HepG2 (cell line): ENCODE results near the gene ADAMTS16. TPM values are rescaled to one million over a fixed set of nuclear protein-coding genes. Genes with fewer than 3 reads are reported as not detected.

ENCODE experiments used
- ATAC-seq: fragments of 200-7000 bp; cut with Tn5 transposase; 3 replicates; pipeline ENCODE4 v1.9.1; 2020; ENCODE audit warnings: mild to moderate bottlenecking, moderate library complexity
- BruUV-seq: library from RNA; stranded (reverse); fragments of 400-500 nt; replicated peaks from 2 replicates; lab custom pipeline; 2021; lab: Mats Ljungman, UMichigan
- CTCF ChIA-PET: fragments of 300-600 bp; formaldehyde crosslinking; extraction: SDS; loops from one replicate; lab custom pipeline; 2021; ENCODE audit warnings: low total read pairs, inconsistent platforms, low intra/inter-chr PET ratio; lab: Yijun Ruan, JAX
- POLR2A ChIA-PET: fragments of 350-600 bp; sonication (Branson Sonifier 250); formaldehyde crosslinking; loops from one replicate; lab custom pipeline; 2020; ENCODE audit warnings: antibody characterized with exemption, inconsistent platforms; lab: Yijun Ruan, JAX
- DNase-seq: peaks from one replicate; pipeline ENCODE4 v3.0.0-alpha.2; 2015; ENCODE audit warnings: low spot score
- FAIRE-seq: peaks from 3 replicates; lab custom pipeline; 2011; peaks lifted over from hg19 to GRCh38; lab: Jason Lieb, UNC
- H2AFZ ChIP-seq: one replicate; pipeline ENCODE4 v1.6.1; 2011; ENCODE audit warnings: low read length, inconsistent platforms
- H3K27ac ChIP-seq: fragments of 300-600 bp; 3 replicates; pipeline ENCODE4 v1.8.0; 2011; ENCODE audit warnings: mixed run types, mild to moderate bottlenecking, mixed read lengths, low read length, inconsistent platforms; ENCODE audit not compliant: insufficient read depth; ENCODE audit errors: extremely low read length
- H3K27me3 ChIP-seq, 2 experiments: fragments of 200-600 bp in 1 of 2; 2 replicates in 1 of 2; 3 replicates in 1 of 2; pipeline versions ENCODE4 v1.6.0 to v1.8.0; 2011; ENCODE audit warnings: low read length in 2 of 2, mild to moderate bottlenecking in 2 of 2, moderate library complexity in 2 of 2, inconsistent platforms in 1 of 2; ENCODE audit not compliant: insufficient read depth in 2 of 2, control insufficient read depth in 1 of 2
- H3K36me3 ChIP-seq, 2 experiments: fragments of 200-600 bp in 1 of 2; replicated peaks in 1 of 2; 2 replicates in 1 of 2; 3 replicates in 1 of 2; pipeline versions ENCODE4 v1.5.1 to v1.8.0; 2011; ENCODE audit warnings: low read length in 2 of 2, inconsistent platforms in 1 of 2; ENCODE audit not compliant: insufficient read depth in 2 of 2, control insufficient read depth in 1 of 2
- H3K4me1 ChIP-seq: 2 replicates; pipeline ENCODE4 v1.5.1; 2012; ENCODE audit warnings: low read length, inconsistent platforms; ENCODE audit not compliant: insufficient read depth
- H3K4me2 ChIP-seq: 2 replicates; pipeline ENCODE4 v1.6.0; 2011; ENCODE audit warnings: low read depth, low read length, inconsistent platforms
- H3K4me3 ChIP-seq, 3 experiments: fragments of 200-600 bp in 1 of 3; sonication (generic), shearing (Covaris generic) in 1 of 3; replicated peaks in 1 of 3; 2 replicates each; pipeline ENCODE4 v1.5.1; 2011 to 2016; ENCODE audit warnings: low read length in 3 of 3, inconsistent platforms in 2 of 3, low read depth in 2 of 3, mild to moderate bottlenecking in 2 of 3, control low read depth in 1 of 3, mixed read lengths in 1 of 3; ENCODE audit not compliant: insufficient read depth in 1 of 3
- H3K79me2 ChIP-seq: one replicate; pipeline ENCODE4 v1.6.1; 2011; ENCODE audit warnings: low read length, inconsistent platforms; ENCODE audit not compliant: insufficient read depth
- H3K9ac ChIP-seq: 2 replicates; pipeline ENCODE4 v1.6.0; 2011; ENCODE audit warnings: mild to moderate bottlenecking, low read depth, low read length, inconsistent platforms; ENCODE audit not compliant: insufficient read depth
- H3K9me3 ChIP-seq: 2 replicates; pipeline ENCODE4 v1.5.1; 2012; ENCODE audit warnings: mild to moderate bottlenecking, low read length
- H4K20me1 ChIP-seq: 2 replicates; pipeline ENCODE4 v1.6.0; 2011; ENCODE audit warnings: inconsistent platforms, mild to moderate bottlenecking, low read length, moderate library complexity; ENCODE audit not compliant: insufficient read depth
- ASH2L ChIP-seq: fragments of 300-600, 200-600 bp; sonication (generic); IDR thresholded peaks from 2 replicates; pipeline ENCODE4 v1.7.0; 2017; ENCODE audit warnings: low read depth, mild to moderate bottlenecking, moderate library complexity, mixed read lengths, low read length; ENCODE audit not compliant: insufficient read length
- JARID2 ChIP-seq: sonication (generic); formaldehyde crosslinking; IDR thresholded peaks from 2 replicates; pipeline ENCODE4 v1.8.1; 2023; ENCODE audit warnings: missing genetic modification reagents, inconsistent platforms; ENCODE audit not compliant: insufficient replicate concordance
- MBNL3 ChIP-seq: fragments of 250-450 bp; sonication (Bioruptor Pico); conservative IDR thresholded peaks from 2 replicates; pipeline ENCODE4 v1.8.0; 2022; ENCODE audit warnings: mild to moderate bottlenecking, inconsistent platforms
- MYNN ChIP-seq: sonication (generic); formaldehyde crosslinking; IDR thresholded peaks from 2 replicates; pipeline ENCODE4 v1.4.0; 2020; ENCODE audit warnings: mild to moderate bottlenecking, low read depth, missing genetic modification reagents
- NFKB2 ChIP-seq: sonication (generic); formaldehyde crosslinking; IDR thresholded peaks from 2 replicates; pipeline ENCODE4 v1.4.0; 2020; ENCODE audit warnings: missing genetic modification reagents, borderline replicate concordance
- RFX3 ChIP-seq: IDR thresholded peaks from 2 replicates; pipeline ENCODE4 v1.6.1; 2016; ENCODE audit warnings: missing biosample characterization, missing genetic modification reagents
- SKI ChIP-seq: fragments of 450-650 bp; IDR thresholded peaks from one replicate; pipeline ENCODE4 v1.6.1; 2018; ENCODE audit warnings: mild to moderate bottlenecking; ENCODE audit not compliant: partially characterized antibody
- ZNF326 ChIP-seq: sonication (generic); formaldehyde crosslinking; IDR thresholded peaks from 2 replicates; pipeline ENCODE4 v1.4.0; 2020; ENCODE audit warnings: missing genetic modification reagents, borderline replicate concordance
- ZNF550 ChIP-seq: sonication (generic); formaldehyde crosslinking; IDR thresholded peaks from 2 replicates; pipeline ENCODE4 v1.4.0; 2020; ENCODE audit warnings: mild to moderate bottlenecking, missing genetic modification reagents, borderline replicate concordance
- ZNF746 ChIP-seq: sonication (generic); formaldehyde crosslinking; IDR thresholded peaks from 2 replicates; pipeline ENCODE4 v1.8.0; 2022; ENCODE audit warnings: mild to moderate bottlenecking, missing genetic modification reagents
- ZSCAN20 ChIP-seq: sonication (generic); formaldehyde crosslinking; IDR thresholded peaks from 2 replicates; pipeline ENCODE4 v1.4.0; 2020; ENCODE audit warnings: missing genetic modification reagents, mild to moderate bottlenecking, borderline replicate concordance
- WGBS: methylation state at CpG from one replicate; pipeline ENCODE4 v1.1.6; 2017; ENCODE audit warnings: low lambda C conversion rate; 5-methylcytosine and 5-hydroxymethylcytosine counted together
- in situ Hi-C: cut with HindIII; loops from 2 replicates; pipeline ENCODE4 v1.10.0; 2017; ENCODE audit warnings: low pct_unique_long_range_greater_than_20kb; ENCODE audit not compliant: extremely low pct_ligation_motif_present
- intact Hi-C: fragments of 100-400 bp; cut with micrococcal nuclease; formaldehyde crosslinking; loops from one replicate; pipeline ENCODE4 v1.10.0; 2022; ENCODE audit not compliant: unreplicated experiment
- polyA plus RNA-seq, 8 experiments: library from polyadenylated mRNA; depleted of rRNA in 3 of 8; stranded (reverse) in 7 of 8; unstranded in 1 of 8; fragments of >200 nt; fragmentation: Illumina TruSeq in 4 of 8; extraction: Trizol in 4 of 8; gene quantifications; 2 replicates each; pipeline versions ENCODE4 v1.2.1 to v1.2.3, GENCODE V29; 2011 to 2016; ENCODE audit warnings: low read depth in 4 of 8, missing spikeins in 1 of 8, mixed read lengths in 1 of 8; ENCODE audit not compliant: insufficient read depth in 1 of 8
- total RNA-seq, 5 experiments: library from RNA; depleted of rRNA; stranded (reverse); fragments of >200 nt; fragmentation: Illumina TruSeq; extraction: Trizol; gene quantifications; 2 replicates each; pipeline ENCODE4 v1.2.3, GENCODE V29; 2016; ENCODE audit warnings: low read depth in 1 of 5
- TF ChIP-seq, protein P1 (sequence below): sonication (generic); formaldehyde crosslinking; IDR thresholded peaks from 2 replicates; pipeline ENCODE4 v1.8.0; 2022; ENCODE audit warnings: mild to moderate bottlenecking, missing genetic modification reagents, borderline replicate concordance
- TF ChIP-seq, protein P2 (sequence below): IDR thresholded peaks from 2 replicates; pipeline ENCODE4 v1.6.1; 2016; ENCODE audit warnings: missing biosample characterization, missing genetic modification reagents, low read depth
- TF ChIP-seq, protein P3 (sequence below): sonication (generic); formaldehyde crosslinking; IDR thresholded peaks from 2 replicates; pipeline ENCODE4 v1.4.0; 2020; ENCODE audit warnings: missing genetic modification reagents
- TF ChIP-seq, protein P4 (sequence below): sonication (generic); formaldehyde crosslinking; IDR thresholded peaks from 2 replicates; pipeline ENCODE4 v1.9.0; 2021; ENCODE audit warnings: missing genetic modification reagents, borderline replicate concordance
- TF ChIP-seq, protein P5 (sequence below): sonication (generic); formaldehyde crosslinking; IDR thresholded peaks from 2 replicates; pipeline ENCODE4 v1.5.0; 2020; ENCODE audit warnings: mild to moderate bottlenecking, missing genetic modification reagents

The ADAMTS16 gene
- total and polyA plus RNA-seq, 2 of the 13 experiments (the other 11 are each of a cell fraction or from before 2014, with no cell fraction given), result 0.02 to 0.03 TPM

DNA sequence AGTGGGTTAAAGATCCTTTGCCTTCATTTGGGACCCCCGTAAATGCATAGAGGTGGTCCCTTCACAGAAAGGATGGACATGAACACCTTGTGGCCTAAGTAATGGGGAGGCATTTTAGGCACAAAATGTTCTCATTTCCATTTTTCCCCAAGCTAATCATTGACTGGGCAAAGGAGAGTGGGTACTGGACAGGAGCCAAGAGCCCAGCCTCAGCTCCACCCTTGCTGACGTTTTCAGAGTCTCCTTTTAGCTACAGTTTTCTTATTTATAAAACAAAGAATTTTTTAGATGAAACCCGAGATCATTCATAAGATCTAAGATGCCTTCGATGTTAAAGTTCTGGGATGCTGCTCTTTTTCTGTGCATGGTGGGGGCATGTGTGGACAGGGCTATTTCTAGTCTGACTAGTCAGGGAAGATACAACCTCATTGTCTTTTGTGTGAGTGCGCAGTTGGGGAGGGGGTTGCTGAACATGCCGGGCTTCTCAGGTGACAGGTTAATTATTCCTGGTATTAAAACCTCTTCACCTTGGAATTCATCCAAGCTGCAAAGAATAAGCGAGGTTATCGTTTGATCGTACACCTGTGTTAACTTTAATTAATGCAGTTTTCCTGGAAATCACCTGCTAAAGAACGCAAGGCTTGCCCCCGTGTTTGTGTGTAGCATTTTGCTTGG is 48.4 kb downstream of the ADAMTS16 start (continued):
- TF ChIP-seq, protein P1, sequence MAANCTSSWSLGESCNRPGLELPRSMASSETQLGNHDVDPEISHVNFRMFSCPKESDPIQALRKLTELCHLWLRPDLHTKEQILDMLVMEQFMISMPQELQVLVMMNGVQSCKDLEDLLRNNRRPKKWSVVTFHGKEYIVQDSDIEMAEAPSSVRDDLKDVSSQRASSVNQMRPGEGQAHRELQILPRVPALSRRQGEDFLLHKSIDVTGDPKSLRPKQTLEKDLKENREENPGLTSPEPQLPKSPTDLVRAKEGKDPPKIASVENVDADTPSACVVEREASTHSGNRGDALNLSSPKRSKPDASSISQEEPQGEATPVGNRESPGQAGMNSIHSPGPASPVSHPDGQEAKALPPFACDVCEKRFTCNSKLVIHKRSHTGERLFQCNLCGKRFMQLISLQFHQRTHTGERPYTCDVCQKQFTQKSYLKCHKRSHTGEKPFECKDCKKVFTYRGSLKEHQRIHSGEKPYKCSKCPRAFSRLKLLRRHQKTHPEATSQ (CRISPR knock-in tag), result no peak
- TF ChIP-seq ZSCAN20 (no peak), ZNF550 (CRISPR knock-in tag) (no peak)
- TF ChIP-seq, protein P2, sequence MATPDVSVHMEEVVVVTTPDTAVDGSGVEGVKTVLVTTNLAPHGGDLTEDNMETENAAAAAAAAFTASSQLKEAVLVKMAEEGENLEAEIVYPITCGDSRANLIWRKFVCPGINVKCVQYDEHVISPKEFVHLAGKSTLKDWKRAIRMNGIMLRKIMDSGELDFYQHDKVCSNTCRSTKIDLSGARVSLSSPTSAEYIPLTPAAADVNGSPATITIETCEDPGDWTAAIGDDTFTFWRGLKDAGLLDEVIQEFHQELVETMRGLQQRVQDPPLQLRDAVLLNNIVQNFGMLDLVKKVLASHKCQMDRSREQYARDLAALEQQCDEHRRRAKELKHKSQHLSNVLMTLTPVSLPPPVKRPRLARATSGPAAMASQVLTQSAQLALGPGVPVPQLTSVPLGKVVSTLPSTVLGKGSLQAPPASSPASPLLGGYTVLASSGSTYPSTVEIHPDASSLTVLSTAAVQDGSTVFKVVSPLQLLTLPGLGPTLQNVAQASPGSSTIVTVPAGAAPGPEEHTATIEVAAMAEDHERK (CRISPR knock-in tag), result no peak

DNA sequence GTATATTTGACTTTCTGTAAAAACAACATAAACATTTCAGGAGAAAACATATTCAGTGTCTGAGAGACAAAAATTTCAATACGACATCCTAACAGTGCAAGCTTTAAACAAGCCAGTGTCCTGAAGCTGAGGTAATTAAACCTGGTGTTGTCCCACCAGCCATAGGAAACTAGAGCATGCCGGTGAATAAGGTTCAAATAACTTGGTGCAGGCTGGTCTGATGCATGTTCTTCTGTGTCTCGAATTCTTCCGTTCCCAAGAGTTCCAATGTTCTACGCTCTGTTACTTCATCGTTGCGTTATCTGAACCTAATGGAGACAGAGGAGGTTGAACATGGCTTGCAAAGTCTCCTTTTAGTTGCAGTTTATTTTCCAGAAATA is 48.9 kb downstream of the ADAMTS16 start:
- no peak for FAIRE-seq
- DNase-seq, result no peak
- ChIA-PET CTCF (no interaction called here), POLR2A (no interaction called here)
- 80% methylated on average over 7 of the region's 7 CpGs for WGBS
- Histone ChIP-seq H2AFZ (no peak overlapping the region), H3K9ac (no peak overlapping the region), H3K4me3 (no peak overlapping the region), H3K36me3 (no peaks in the 10 kb centered on the region), H3K4me2 (no peak overlapping the region), H3K79me2 (no peaks in the 10 kb centered on the region), H4K20me1 (no peaks in the 10 kb centered on the region), H3K4me1 (no peaks in the 10 kb centered on the region), H3K27ac (no peak overlapping the region), H3K9me3 (no peaks in the 10 kb centered on the region), H3K27me3 (no peaks in the 10 kb centered on the region; a peak in 2 of 5 replicates)
- ATAC-seq, result no peak
- in situ Hi-C loops, result no loop called here
- intact Hi-C loops, result no loop called here
- BruUV-seq, result no TSS peak
- TF ChIP-seq MYNN (CRISPR knock-in tag), result no peak
- no peak for TF ChIP-seq NFKB2 (CRISPR knock-in tag)
- TF ChIP-seq, protein P3, sequence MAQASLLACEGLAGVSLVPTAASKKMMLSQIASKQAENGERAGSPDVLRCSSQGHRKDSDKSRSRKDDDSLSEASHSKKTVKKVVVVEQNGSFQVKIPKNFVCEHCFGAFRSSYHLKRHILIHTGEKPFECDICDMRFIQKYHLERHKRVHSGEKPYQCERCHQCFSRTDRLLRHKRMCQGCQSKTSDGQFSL (CRISPR knock-in tag), result no peak
- TF ChIP-seq, protein P4, sequence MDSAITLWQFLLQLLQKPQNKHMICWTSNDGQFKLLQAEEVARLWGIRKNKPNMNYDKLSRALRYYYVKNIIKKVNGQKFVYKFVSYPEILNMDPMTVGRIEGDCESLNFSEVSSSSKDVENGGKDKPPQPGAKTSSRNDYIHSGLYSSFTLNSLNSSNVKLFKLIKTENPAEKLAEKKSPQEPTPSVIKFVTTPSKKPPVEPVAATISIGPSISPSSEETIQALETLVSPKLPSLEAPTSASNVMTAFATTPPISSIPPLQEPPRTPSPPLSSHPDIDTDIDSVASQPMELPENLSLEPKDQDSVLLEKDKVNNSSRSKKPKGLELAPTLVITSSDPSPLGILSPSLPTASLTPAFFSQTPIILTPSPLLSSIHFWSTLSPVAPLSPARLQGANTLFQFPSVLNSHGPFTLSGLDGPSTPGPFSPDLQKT (CRISPR knock-in tag), result no peak
- no peak for TF ChIP-seq SKI
- no peak for TF ChIP-seq MBNL3
- TF ChIP-seq, protein P5, sequence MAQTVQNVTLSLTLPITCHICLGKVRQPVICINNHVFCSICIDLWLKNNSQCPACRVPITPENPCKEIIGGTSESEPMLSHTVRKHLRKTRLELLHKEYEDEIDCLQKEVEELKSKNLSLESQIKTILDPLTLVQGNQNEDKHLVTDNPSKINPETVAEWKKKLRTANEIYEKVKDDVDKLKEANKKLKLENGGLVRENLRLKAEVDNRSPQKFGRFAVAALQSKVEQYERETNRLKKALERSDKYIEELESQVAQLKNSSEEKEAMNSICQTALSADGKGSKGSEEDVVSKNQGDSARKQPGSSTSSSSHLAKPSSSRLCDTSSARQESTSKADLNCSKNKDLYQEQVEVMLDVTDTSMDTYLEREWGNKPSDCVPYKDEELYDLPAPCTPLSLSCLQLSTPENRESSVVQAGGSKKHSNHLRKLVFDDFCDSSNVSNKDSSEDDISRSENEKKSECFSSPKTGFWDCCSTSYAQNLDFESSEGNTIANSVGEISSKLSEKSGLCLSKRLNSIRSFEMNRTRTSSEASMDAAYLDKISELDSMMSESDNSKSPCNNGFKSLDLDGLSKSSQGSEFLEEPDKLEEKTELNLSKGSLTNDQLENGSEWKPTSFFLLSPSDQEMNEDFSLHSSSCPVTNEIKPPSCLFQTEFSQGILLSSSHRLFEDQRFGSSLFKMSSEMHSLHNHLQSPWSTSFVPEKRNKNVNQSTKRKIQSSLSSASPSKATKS, result no peak
- no peak for TF ChIP-seq ZNF326 (CRISPR knock-in tag)
- TF ChIP-seq ASH2L, result no peak
- TF ChIP-seq JARID2 (CRISPR knock-in tag), result no peak
- no peak for TF ChIP-seq ZNF746 (CRISPR knock-in tag)
- no peak for TF ChIP-seq RFX3 (CRISPR knock-in tag)
